Measurements from ENCODE around the gene VSTM1. TPM values are rescaled to one million over a fixed set of nuclear protein-coding genes. Genes with fewer than 3 reads are reported as not detected.

VSTM1 gene
- total RNA-seq, 2 donors from 2014 or later, result not detected

DNA sequence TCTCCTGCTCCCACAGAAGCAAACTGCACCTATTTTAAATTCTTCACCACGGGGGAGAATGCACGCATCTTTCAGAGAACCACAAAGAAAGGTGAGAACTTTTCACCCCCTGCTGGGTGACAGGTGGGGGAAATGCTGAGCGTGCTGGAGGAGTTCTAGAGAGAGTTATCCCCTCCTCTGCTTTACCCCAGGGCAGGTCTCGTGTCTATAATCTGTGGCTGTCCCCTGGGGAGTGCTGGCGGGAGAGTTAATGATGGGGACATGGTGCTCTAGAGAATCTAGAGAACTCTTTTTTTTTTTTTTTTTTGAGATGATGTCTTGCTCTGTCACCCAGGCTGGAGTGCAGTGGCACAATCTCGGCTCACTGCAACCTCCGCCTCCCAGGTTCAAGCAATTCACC is 65.5 kb downstream of the VSTM1 start:
- no peak overlapping the region for H3K4me3 Mint-ChIP-seq
- peaks cover 9% of the 10 kb centered on the region for H3K4me1 Mint-ChIP-seq
- TF ChIP-seq, protein P1, sequence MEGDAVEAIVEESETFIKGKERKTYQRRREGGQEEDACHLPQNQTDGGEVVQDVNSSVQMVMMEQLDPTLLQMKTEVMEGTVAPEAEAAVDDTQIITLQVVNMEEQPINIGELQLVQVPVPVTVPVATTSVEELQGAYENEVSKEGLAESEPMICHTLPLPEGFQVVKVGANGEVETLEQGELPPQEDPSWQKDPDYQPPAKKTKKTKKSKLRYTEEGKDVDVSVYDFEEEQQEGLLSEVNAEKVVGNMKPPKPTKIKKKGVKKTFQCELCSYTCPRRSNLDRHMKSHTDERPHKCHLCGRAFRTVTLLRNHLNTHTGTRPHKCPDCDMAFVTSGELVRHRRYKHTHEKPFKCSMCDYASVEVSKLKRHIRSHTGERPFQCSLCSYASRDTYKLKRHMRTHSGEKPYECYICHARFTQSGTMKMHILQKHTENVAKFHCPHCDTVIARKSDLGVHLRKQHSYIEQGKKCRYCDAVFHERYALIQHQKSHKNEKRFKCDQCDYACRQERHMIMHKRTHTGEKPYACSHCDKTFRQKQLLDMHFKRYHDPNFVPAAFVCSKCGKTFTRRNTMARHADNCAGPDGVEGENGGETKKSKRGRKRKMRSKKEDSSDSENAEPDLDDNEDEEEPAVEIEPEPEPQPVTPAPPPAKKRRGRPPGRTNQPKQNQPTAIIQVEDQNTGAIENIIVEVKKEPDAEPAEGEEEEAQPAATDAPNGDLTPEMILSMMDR (conservative IDR thresholded peaks at IDR 0.05), result no peak
- H3K9ac ChIP-seq (ENCODE audit: extremely low read depth, low read length, poor library complexity, severe bottlenecking), result no peak overlapping the region
- H3K27ac ChIP-seq (ENCODE audit: low read depth, low read length), result no peak overlapping the region
- H3K27me3 ChIP-seq (ENCODE audit: control insufficient read depth, insufficient read depth, low read length, poor library complexity, severe bottlenecking), result peaks cover 86% of the 10 kb centered on the region
- no peak overlapping the region for H3K4me3 ChIP-seq (ENCODE audit: low read length)
- H3K27ac Mint-ChIP-seq, result no peak overlapping the region
- no peaks in the 10 kb centered on the region for H3K36me3 ChIP-seq (ENCODE audit: control insufficient read depth, insufficient read depth, low read length)
- 61 to 93% methylated on average over 2 to 7 of the region's 7 CpGs for WGBS, 2 experiments (ENCODE audit: insufficient coverage in 1 of 2, insufficient read length in 1 of 2)
- no peaks in the 10 kb centered on the region for H3K4me1 ChIP-seq (ENCODE audit: control insufficient read depth, insufficient read depth, low read length)
- H3K27me3 Mint-ChIP-seq (ENCODE audit: insufficient read depth), result peaks cover 83% of the 10 kb centered on the region
- H3K9me3 ChIP-seq (ENCODE audit: control insufficient read depth, low read length), result no peaks in the 10 kb centered on the region
- H3K36me3 Mint-ChIP-seq (ENCODE audit: low read depth), result no peaks in the 10 kb centered on the region
- no peaks in the 10 kb centered on the region for H3K9me3 Mint-ChIP-seq
- no peak for DNase-seq

DNA sequence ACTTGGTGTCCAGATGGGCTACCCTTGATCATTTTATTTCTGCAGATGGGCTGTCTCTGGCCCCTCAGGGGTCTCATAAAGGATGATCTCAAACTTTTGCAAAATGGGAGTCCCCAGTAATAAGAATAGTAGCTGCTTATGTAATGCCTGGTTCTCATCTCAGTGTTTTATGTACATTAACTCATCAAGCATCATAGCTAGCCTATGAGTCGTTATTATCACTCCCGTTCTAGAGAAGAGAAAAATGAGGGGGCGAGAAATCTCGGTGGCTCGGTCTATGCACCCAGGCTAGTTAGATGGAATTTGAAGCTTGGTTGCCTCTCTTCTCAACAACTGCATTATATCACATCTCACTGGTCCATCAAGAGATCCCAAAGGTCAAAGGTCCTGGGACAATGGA is 68.9 kb downstream of the VSTM1 start:
- H3K4me1 Mint-ChIP-seq, result peaks cover 9% of the 10 kb centered on the region
- WGBS, 2 experiments (ENCODE audit: insufficient coverage in 1 of 2, insufficient read length in 1 of 2), result 90 to 93% methylated on average over 2 to 3 of the region's 5 CpGs

DNA sequence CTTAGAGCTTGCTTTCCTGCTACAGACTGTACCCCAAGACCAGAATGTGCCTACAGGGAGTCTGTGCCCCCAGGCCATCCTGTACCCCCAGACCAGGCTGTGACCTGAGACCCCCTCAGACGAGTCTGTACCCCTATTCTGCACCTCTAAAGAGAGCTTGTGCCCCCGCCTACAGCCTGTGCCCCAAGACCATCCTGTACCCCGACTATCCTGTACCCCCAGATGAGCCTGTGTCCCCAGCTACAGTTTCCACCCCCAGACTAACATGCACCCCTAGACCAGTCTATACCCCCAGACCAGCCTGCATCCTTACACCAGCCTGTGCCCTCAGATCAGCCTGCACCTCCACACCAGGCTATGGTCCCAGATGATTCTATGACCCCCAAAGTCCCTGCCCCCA is 70.2 kb downstream of the VSTM1 start:
- no peak overlapping the region for H3K4me3 ChIP-seq (ENCODE audit: low read length)
- Mint-ChIP-seq H3K27ac (no peak overlapping the region), H3K9me3 (no peaks in the 10 kb centered on the region), H3K4me3 (no peak overlapping the region), H3K4me1 (peaks cover 9% of the 10 kb centered on the region), H3K36me3 (ENCODE audit: low read depth) (no peaks in the 10 kb centered on the region), H3K27me3 (ENCODE audit: insufficient read depth) (peaks cover 74% of the 10 kb centered on the region)
- H3K27ac ChIP-seq (ENCODE audit: low read depth, low read length), result no peak overlapping the region
- H3K9me3 ChIP-seq (ENCODE audit: control insufficient read depth, low read length), result no peaks in the 10 kb centered on the region
- DNase-seq, result no peak
- no peaks in the 10 kb centered on the region for H3K4me1 ChIP-seq (ENCODE audit: control insufficient read depth, insufficient read depth, low read length)
- TF ChIP-seq, protein P1 (conservative IDR thresholded peaks at IDR 0.05), result no peak
- H3K27me3 ChIP-seq (ENCODE audit: control insufficient read depth, insufficient read depth, low read length, poor library complexity, severe bottlenecking), result peaks cover 56% of the 10 kb centered on the region
- no peaks in the 10 kb centered on the region for H3K36me3 ChIP-seq (ENCODE audit: control insufficient read depth, insufficient read depth, low read length)
- WGBS, 2 experiments (ENCODE audit: insufficient coverage in 1 of 2, insufficient read length in 1 of 2), result 74% methylated on average over 3 of the region's 3 CpGs; no CpG with 5 or more reads in 1 of the 2 experiments
- H3K9ac ChIP-seq (ENCODE audit: extremely low read depth, low read length, poor library complexity, severe bottlenecking), result no peak overlapping the region

More for the DNA sequence above, 68.9 kb downstream of the VSTM1 start:
- Mint-ChIP-seq H3K27ac (no peak overlapping the region), H3K9me3 (no peaks in the 10 kb centered on the region), H3K36me3 (ENCODE audit: low read depth) (no peaks in the 10 kb centered on the region), H3K27me3 (ENCODE audit: insufficient read depth) (peaks cover 74% of the 10 kb centered on the region), H3K4me3 (no peak overlapping the region)
- no peak overlapping the region for H3K4me3 ChIP-seq (ENCODE audit: low read length)
- no peak overlapping the region for H3K9ac ChIP-seq (ENCODE audit: extremely low read depth, low read length, poor library complexity, severe bottlenecking)
- H3K4me1 ChIP-seq (ENCODE audit: control insufficient read depth, insufficient read depth, low read length), result no peaks in the 10 kb centered on the region
- no peak for DNase-seq
- peaks cover 70% of the 10 kb centered on the region for H3K27me3 ChIP-seq (ENCODE audit: control insufficient read depth, insufficient read depth, low read length, poor library complexity, severe bottlenecking)
- no peak overlapping the region for H3K27ac ChIP-seq (ENCODE audit: low read depth, low read length)
- no peaks in the 10 kb centered on the region for H3K36me3 ChIP-seq (ENCODE audit: control insufficient read depth, insufficient read depth, low read length)
- TF ChIP-seq, protein P1 (conservative IDR thresholded peaks at IDR 0.05), result no peak
- no peaks in the 10 kb centered on the region for H3K9me3 ChIP-seq (ENCODE audit: control insufficient read depth, low read length)

All from endodermal cell (in vitro differentiated cells).